Measurements from ENCODE around the gene RPS6KA3. TPM values are rescaled to one million over a fixed set of nuclear protein-coding genes. Genes with fewer than 3 reads are reported as not detected.
A peak's percentile ranks its signal among the peaks of the same experiment; 100 is the strongest.

The RPS6KA3 gene
- total RNA-seq, 2 donors from 2014 or later: 13.9 to 20.5 TPM

GRCh38 chrX:20265726-20266681 is 705 bp downstream of the RPS6KA3 start:
- H3K4me1 ChIP-seq (ENCODE audit: control insufficient read depth, insufficient read depth, low read length): no peaks in the 10 kb centered on the region
- DNase-seq: peak; percentile 61
- peak overlapping the region; percentile 77 for H3K4me3 Mint-ChIP-seq
- peaks cover 3% of the 10 kb centered on the region for H3K4me1 Mint-ChIP-seq
- WGBS, 2 experiments (ENCODE audit: insufficient coverage in 1 of 2, insufficient read length in 1 of 2): 0% methylated on average over 56 of the region's 75 CpGs; no CpG with 5 or more reads in 1 of the 2 experiments
- H3K9me3 Mint-ChIP-seq: peaks cover 21% of the 10 kb centered on the region
- H3K9ac ChIP-seq (ENCODE audit: extremely low read depth, low read length, poor library complexity, severe bottlenecking): peak overlapping the region; percentile 73
- H3K27ac Mint-ChIP-seq: peak overlapping the region; percentile 91
- peaks cover 31% of the 10 kb centered on the region for H3K27me3 Mint-ChIP-seq (ENCODE audit: insufficient read depth)
- H3K36me3 ChIP-seq (ENCODE audit: control insufficient read depth, insufficient read depth, low read length): no peaks in the 10 kb centered on the region
- peaks cover 8% of the 10 kb centered on the region for H3K27me3 ChIP-seq (ENCODE audit: control insufficient read depth, insufficient read depth, low read length, poor library complexity, severe bottlenecking)
- H3K9me3 ChIP-seq (ENCODE audit: control insufficient read depth, low read length): no peaks in the 10 kb centered on the region
- peak overlapping the region; percentile 91 for H3K4me3 ChIP-seq (ENCODE audit: low read length)
- peak overlapping the region; percentile 16 for H3K27ac ChIP-seq (ENCODE audit: low read depth, low read length)
- H3K36me3 Mint-ChIP-seq (ENCODE audit: low read depth): no peaks in the 10 kb centered on the region
- no peak for TF ChIP-seq CTCF (conservative IDR thresholded peaks at IDR 0.05)

- Mint-ChIP-seq H3K4me1 (peaks cover 3% of the 10 kb centered on the region), H3K27me3 (ENCODE audit: insufficient read depth) (peaks cover 24% of the 10 kb centered on the region), H3K27ac (peak overlapping the region; percentile 91), H3K36me3 (ENCODE audit: low read depth) (no peaks in the 10 kb centered on the region), H3K4me3 (peak overlapping the region; percentile 77), H3K9me3 (peaks cover 21% of the 10 kb centered on the region)
- no peaks in the 10 kb centered on the region for H3K9me3 ChIP-seq (ENCODE audit: control insufficient read depth, low read length)
- TF ChIP-seq CTCF (conservative IDR thresholded peaks at IDR 0.05): no peak
- no peaks in the 10 kb centered on the region for H3K4me1 ChIP-seq (ENCODE audit: control insufficient read depth, insufficient read depth, low read length)
- no peaks in the 10 kb centered on the region for H3K36me3 ChIP-seq (ENCODE audit: control insufficient read depth, insufficient read depth, low read length)
- H3K27ac ChIP-seq (ENCODE audit: low read depth, low read length): peak overlapping the region; percentile 16
- peak overlapping the region; percentile 73 for H3K9ac ChIP-seq (ENCODE audit: extremely low read depth, low read length, poor library complexity, severe bottlenecking)
- DNase-seq: peak; percentile 63
- 1% methylated on average over 26 of the region's 26 CpGs; no CpG with 5 or more reads in 1 of the 2 experiments for WGBS, 2 experiments (ENCODE audit: insufficient coverage in 1 of 2, insufficient read length in 1 of 2)
- H3K27me3 ChIP-seq (ENCODE audit: control insufficient read depth, insufficient read depth, low read length, poor library complexity, severe bottlenecking): peaks cover 8% of the 10 kb centered on the region
- peak overlapping the region; percentile 91 for H3K4me3 ChIP-seq (ENCODE audit: low read length)
Measured at GRCh38 chrX:20265221-20265725, 1.4 kb downstream of the RPS6KA3 start.

GRCh38 chrX:20263474-20263873 is 3.2 kb downstream of the RPS6KA3 start:
- Mint-ChIP-seq H3K4me1 (peaks cover 3% of the 10 kb centered on the region), H3K27me3 (ENCODE audit: insufficient read depth) (peaks cover 8% of the 10 kb centered on the region), H3K4me3 (no peak overlapping the region), H3K9me3 (peaks cover 10% of the 10 kb centered on the region), H3K36me3 (ENCODE audit: low read depth) (no peaks in the 10 kb centered on the region), H3K27ac (no peak overlapping the region)
- Histone ChIP-seq H3K9me3 (ENCODE audit: control insufficient read depth, low read length) (no peaks in the 10 kb centered on the region), H3K9ac (ENCODE audit: extremely low read depth, low read length, poor library complexity, severe bottlenecking) (no peak overlapping the region), H3K4me3 (ENCODE audit: low read length) (peak overlapping the region; percentile 91), H3K36me3 (ENCODE audit: control insufficient read depth, insufficient read depth, low read length) (no peaks in the 10 kb centered on the region), H3K27me3 (ENCODE audit: control insufficient read depth, insufficient read depth, low read length, poor library complexity, severe bottlenecking) (no peaks in the 10 kb centered on the region), H3K27ac (ENCODE audit: low read depth, low read length) (no peak overlapping the region), H3K4me1 (ENCODE audit: control insufficient read depth, insufficient read depth, low read length) (no peaks in the 10 kb centered on the region)
- TF ChIP-seq CTCF (conservative IDR thresholded peaks at IDR 0.05): no peak
- no peak for DNase-seq
- 33% methylated on average over 2 of the region's 2 CpGs; no CpG with 5 or more reads in 1 of the 2 experiments for WGBS, 2 experiments (ENCODE audit: insufficient coverage in 1 of 2, insufficient read length in 1 of 2)

Measured in endodermal cell (in vitro differentiated cells).